PC-3 (cell line): Measurements from ENCODE around the gene KHNYN. TPM values are rescaled to one million over a fixed set of nuclear protein-coding genes. Genes with fewer than 3 reads are reported as not detected.
A peak's percentile ranks its signal among the peaks of the same experiment; 100 is the strongest.

Experiments
- ATAC-seq: fragments of 200-7000 bp; cut with Tn5 transposase; 2 replicates; pipeline ENCODE4 v1.9.1; 2020; ENCODE audit warnings: mild to moderate bottlenecking, moderate library complexity
- BruUV-seq: library from RNA; stranded (reverse); fragments of 400-500 nt; replicated peaks from 2 replicates; lab custom pipeline; 2021; lab: Mats Ljungman, UMichigan
- CTCF ChIA-PET: fragments of 300-600 bp; sonication (Branson Sonifier 250); formaldehyde crosslinking; loops from one replicate; lab custom pipeline; 2022; ENCODE audit warnings: antibody characterized with exemption; lab: Charles Lee
- POLR2A ChIA-PET: fragments of 300-600 bp; sonication (Branson Sonifier 250); formaldehyde crosslinking; loops from one replicate; lab custom pipeline; 2022; ENCODE audit warnings: antibody characterized with exemption; ENCODE audit not compliant: unreplicated experiment; lab: Charles Lee
- DNase-seq: peaks from one replicate; pipeline ENCODE4 v3.0.0-alpha.2; 2015
- H2AFZ ChIP-seq: fragments of 300-600 bp; sonication (generic); 2 replicates; pipeline ENCODE4 v1.6.0; 2016; ENCODE audit warnings: antibody characterized with exemption, low read length
- H3F3A ChIP-seq: fragments of 300-600 bp; sonication (generic); one replicate; pipeline ENCODE4 v1.6.0; 2017; ENCODE audit warnings: antibody characterized with exemption, low read length, control low read depth, mild to moderate bottlenecking; ENCODE audit not compliant: unreplicated experiment
- H3K27ac ChIP-seq: fragments of 300-600 bp; sonication (generic); 2 replicates; pipeline ENCODE4 v1.5.1; 2016; ENCODE audit warnings: mild to moderate bottlenecking, low read length
- H3K27me3 ChIP-seq: fragments of 300-600 bp; sonication (generic); 2 replicates; pipeline ENCODE4 v1.6.1; 2016; ENCODE audit warnings: low read length, mixed read lengths
- H3K36me3 ChIP-seq: fragments of 300-600 bp; sonication (generic); 2 replicates; pipeline ENCODE4 v1.6.1; 2016; ENCODE audit warnings: low read depth, mixed run types, low read length, mixed read lengths
- H3K4me1 ChIP-seq: fragments of 300-600 bp; sonication (generic); 2 replicates; pipeline ENCODE4 v1.5.1; 2016; ENCODE audit warnings: low read length; ENCODE audit not compliant: insufficient read depth
- H3K4me2 ChIP-seq: fragments of 300-600 bp; sonication (generic); 2 replicates; pipeline ENCODE4 v1.6.0; 2016; ENCODE audit warnings: low read length
- H3K4me3 ChIP-seq: fragments of 300-600 bp; sonication (generic); 2 replicates; pipeline ENCODE4 v1.5.1; 2016; ENCODE audit warnings: mild to moderate bottlenecking, low read length, mixed read lengths
- H3K79me2 ChIP-seq: fragments of 300-600 bp; sonication (generic); 2 replicates; pipeline ENCODE4 v1.6.1; 2017; ENCODE audit warnings: low read length, mixed read lengths
- H3K9ac ChIP-seq: fragments of 300-600 bp; sonication (generic); 2 replicates; pipeline ENCODE4 v1.6.0; 2016; ENCODE audit warnings: mild to moderate bottlenecking, low read length
- H3K9me2 ChIP-seq: fragments of 300-600 bp; sonication (generic); replicated peaks from 2 replicates; pipeline ENCODE4 v1.6.1; 2016; ENCODE audit warnings: mixed run types, low read length, mixed read lengths
- H3K9me3 ChIP-seq: fragments of 300-600 bp; sonication (generic); 2 replicates; pipeline ENCODE4 v1.6.1; 2016; ENCODE audit warnings: low read length, mixed read lengths
- H4K20me1 ChIP-seq: fragments of 300-600 bp; sonication (generic); 2 replicates; pipeline ENCODE4 v1.6.1; 2016; ENCODE audit warnings: low read length, mixed read lengths
- CTCF ChIP-seq: fragments of 300-600 bp; sonication (generic); conservative IDR thresholded peaks from 2 replicates; pipeline ENCODE4 v1.5.1; 2017; ENCODE audit warnings: antibody characterized with exemption, low read depth, mild to moderate bottlenecking, low read length
- EZH2 ChIP-seq: fragments of 300-600 bp; sonication (generic); IDR thresholded peaks from one replicate; pipeline ENCODE4 v1.6.1; 2017; ENCODE audit warnings: antibody characterized with exemption, mild to moderate bottlenecking, low read length; ENCODE audit not compliant: unreplicated experiment
- EZH2phosphoT487 ChIP-seq: fragments of 300-600 bp; sonication (generic); IDR thresholded peaks from 2 replicates; pipeline ENCODE4 v1.6.1; 2018; ENCODE audit warnings: mild to moderate bottlenecking, antibody characterized with exemption, low read length, borderline replicate concordance
- intact Hi-C: fragments of 100-400 bp; cut with micrococcal nuclease; formaldehyde crosslinking; loops from 2 replicates; pipeline ENCODE4 v1.9.0; 2023
- total RNA-seq: library from RNA; depleted of rRNA; stranded (reverse); fragments of >200 nt; gene quantifications from 2 replicates; pipeline ENCODE4 v1.2.3, GENCODE V29; 2014

KHNYN gene
- total RNA-seq, 1 experiment from 2014 or later, result 51.6 TPM

GRCh38 chr14:24456980-24457379 lies 27.2 kb downstream of the KHNYN start:
- intact Hi-C loops, result no loop called here
- ChIA-PET POLR2A (no interaction called here), CTCF (no interaction called here)
- Histone ChIP-seq H3K27me3 (no peaks in the 10 kb centered on the region), H3K36me3 (peaks cover 3% of the 10 kb centered on the region; the same call in 1 of the 2 replicates), H3K4me2 (no peak overlapping the region), H3K9me2 (0 out of 2 replicates have a peak, but pooled peaks cover 3% of the 10 kb centered on the region), H3K4me1 (peaks cover 22% of the 10 kb centered on the region), H3K4me3 (no peak overlapping the region), H2AFZ (no peak overlapping the region), H3K27ac (no peak overlapping the region), H3K9ac (no peak overlapping the region), H3F3A (peaks cover 6% of the 10 kb centered on the region), H3K79me2 (no peaks in the 10 kb centered on the region), H4K20me1 (no peaks in the 10 kb centered on the region), H3K9me3 (no peaks in the 10 kb centered on the region)
- peak; percentile 22 for DNase-seq
- BruUV-seq, result no TSS peak
- ATAC-seq, result peak; percentile 60
- TF ChIP-seq CTCF (no peak), EZH2phosphoT487 (no peak), EZH2 (no peak)

GRCh38 chr14:24458736-24459135 lies 29.0 kb downstream of the KHNYN start:
- BruUV-seq, result no TSS peak
- CTCF ChIA-PET, result no interaction called here

More at GRCh38 chr14:24458736-24459135, 29.0 kb downstream of the KHNYN start:
- TF ChIP-seq EZH2phosphoT487, result no peak
- no peak for TF ChIP-seq EZH2
- no peak for TF ChIP-seq CTCF
- intact Hi-C loops, result no loop called here
- H3F3A ChIP-seq, result peaks cover 7% of the 10 kb centered on the region
- ATAC-seq (no peak), DNase-seq (no peak)
- H3K27me3 ChIP-seq, result no peaks in the 10 kb centered on the region
- 0 out of 2 replicates have a peak, but pooled peaks cover 3% of the 10 kb centered on the region for H3K9me2 ChIP-seq
- POLR2A ChIA-PET, result no interaction called here
- H3K9ac ChIP-seq, result no peak overlapping the region
- no peak overlapping the region for H3K27ac ChIP-seq
- H3K4me2 ChIP-seq, result no peak overlapping the region
- peaks cover 3% of the 10 kb centered on the region; the same call in 1 of the 2 replicates for H3K36me3 ChIP-seq
- no peaks in the 10 kb centered on the region for H3K79me2 ChIP-seq
- H3K4me3 ChIP-seq, result no peak overlapping the region
- peaks cover 23% of the 10 kb centered on the region for H3K4me1 ChIP-seq
- H3K9me3 ChIP-seq, result no peaks in the 10 kb centered on the region
- no peak overlapping the region for H2AFZ ChIP-seq
- no peaks in the 10 kb centered on the region for H4K20me1 ChIP-seq
